OCI-M2 (cell line): ENCODE results near the gene CDH4.

ENCODE experiments used
- DNase-seq: peaks from one replicate; lab custom pipeline; 2025; ENCODE audit not compliant: unreplicated experiment; lab: John Stamatoyannopoulos, UW

CDH4 gene

DNA sequence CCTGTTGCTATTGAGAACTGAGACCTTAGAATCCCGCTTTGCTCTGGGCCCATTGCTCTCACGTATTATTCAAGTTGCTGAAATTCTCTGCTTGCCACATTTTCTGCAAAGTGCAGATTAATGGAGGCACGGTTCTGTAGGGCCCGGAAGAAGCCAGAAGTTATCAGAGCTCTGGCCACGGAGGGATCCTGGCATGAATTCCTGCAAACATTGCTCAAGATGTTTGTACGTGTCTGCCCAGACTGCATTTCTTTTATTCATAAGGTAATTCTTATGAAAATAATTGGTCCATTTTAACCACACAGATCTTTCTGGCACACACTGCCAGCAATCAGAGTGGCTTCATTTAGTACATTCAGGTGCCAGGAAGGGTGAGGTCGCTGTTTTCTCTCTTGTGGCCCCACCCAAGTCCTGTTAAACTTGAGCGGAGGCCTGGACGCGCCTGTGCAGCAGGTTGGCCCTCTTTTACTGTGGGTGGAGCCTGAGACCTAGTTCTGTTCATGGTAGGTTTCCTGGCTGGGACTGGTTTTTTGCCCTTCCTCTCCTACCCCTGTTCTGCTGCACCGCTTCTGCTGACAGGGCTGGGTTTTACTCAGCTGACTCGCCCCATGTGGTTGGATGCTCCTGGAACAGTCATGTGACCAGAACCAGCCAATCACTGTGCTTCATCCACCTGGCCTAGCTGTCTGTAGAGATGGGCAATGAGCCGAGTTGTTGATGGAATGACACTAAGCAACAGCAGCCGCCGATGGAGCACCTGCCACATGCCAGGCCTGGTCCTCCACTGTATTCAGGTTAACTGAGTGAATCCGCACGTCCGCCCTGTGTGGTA is 230.2 kb downstream of the CDH4 start:
- DNase-seq, result no peak

DNA sequence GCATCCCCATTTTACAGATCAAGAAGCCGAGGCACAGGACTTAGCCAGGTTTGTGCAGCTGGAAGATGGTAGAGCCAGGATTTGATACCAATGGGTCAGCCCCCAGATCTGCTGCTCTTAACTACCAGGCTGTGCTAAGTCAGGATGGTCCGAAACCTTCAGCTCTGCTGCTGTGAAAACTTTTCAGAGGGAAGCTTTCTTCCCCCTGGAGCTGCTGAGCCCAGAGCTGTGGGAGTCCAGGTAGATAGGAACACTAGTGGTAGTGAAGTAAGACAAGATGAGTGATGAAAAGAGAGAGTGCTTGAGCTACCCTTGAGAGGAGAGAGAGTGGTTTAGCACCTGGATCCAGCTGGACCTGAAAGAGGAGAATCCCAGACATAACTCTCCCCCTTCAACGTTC is 230.8 kb downstream of the CDH4 start:
- no peak for DNase-seq

DNA sequence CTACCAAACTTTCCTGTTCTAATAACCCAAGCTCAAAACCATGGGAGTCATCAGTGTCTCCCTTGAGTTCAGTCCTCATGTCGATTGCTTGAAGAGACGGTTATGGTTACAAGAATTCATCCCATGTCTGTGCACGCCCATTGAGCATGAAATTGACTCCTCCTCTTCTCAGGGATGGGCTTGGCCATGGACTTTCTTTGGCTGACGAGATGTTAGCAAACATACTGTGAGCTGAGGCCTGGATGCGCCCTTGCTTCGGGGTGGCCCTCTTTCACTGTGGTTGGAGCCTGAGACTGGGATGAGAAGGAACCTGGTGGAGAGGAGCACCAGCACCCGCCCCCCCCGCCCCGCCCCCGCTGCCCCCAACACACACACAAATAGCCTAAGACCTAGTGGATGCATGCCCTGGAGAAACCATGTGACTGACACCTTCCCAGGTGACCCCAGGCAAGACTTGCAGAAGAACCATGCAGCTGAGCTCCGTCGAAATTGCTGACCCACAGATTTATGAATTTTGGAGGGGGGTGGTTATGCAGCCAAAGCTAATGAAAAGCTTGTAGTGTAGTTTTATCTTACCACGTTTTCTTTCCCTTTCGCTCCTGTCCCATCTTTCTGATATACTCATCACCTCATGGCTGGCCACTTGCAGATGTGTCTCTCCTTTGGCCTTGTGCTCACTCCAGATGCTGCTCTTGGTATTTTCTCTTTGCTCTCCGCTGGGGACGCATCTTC is 231.4 kb downstream of the CDH4 start:
- no peak for DNase-seq

DNA sequence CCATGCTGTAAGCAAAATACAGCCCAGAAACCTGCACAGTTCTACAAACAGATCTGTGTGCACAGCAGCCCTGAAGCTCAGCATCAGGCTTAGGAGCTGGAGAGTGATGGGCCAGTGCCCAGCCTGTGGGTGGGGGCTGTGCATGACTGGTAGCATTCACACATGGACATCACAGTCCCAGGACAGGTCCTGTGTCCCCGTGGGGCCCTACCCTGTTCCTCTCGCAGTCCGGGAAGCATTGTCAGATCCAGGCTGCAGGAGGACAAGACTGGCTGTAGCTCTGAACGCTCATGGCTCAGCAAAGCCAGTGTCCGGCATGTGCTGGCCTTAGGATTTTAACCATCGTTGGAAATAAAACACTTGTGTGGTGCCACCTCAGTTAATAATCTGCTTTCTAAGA is 234.1 kb downstream of the CDH4 start:
- no peak for DNase-seq

GRCh38 chr20:61487346-61487996 is 235.4 kb downstream of the CDH4 start:
- DNase-seq, result no peak

- no peak for DNase-seq
Measured at GRCh38 chr20:61487997-61488371, 235.9 kb downstream of the CDH4 start.

DNA sequence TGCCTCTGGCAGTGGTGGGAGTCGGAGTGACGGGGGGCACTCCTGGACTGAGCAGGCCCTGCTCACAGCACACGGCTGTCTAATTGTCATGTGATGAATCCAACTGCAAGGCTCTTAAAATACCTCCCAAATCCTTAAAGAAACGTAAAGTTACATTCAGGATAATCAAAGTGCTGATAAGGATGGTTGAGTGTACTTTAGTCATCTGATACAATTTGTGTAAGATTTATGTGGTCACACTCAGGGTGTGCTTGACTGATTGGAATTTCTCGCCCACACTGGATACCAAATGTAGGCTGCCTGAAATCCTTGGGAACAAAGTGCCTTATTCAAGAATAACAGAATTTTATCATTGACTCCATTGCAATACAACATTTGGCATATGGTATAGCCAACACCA is 238.7 kb downstream of the CDH4 start:
- DNase-seq, result no peak

- DNase-seq, result no peak
Measured at GRCh38 chr20:61492065-61492464, 240.0 kb downstream of the CDH4 start.

DNA sequence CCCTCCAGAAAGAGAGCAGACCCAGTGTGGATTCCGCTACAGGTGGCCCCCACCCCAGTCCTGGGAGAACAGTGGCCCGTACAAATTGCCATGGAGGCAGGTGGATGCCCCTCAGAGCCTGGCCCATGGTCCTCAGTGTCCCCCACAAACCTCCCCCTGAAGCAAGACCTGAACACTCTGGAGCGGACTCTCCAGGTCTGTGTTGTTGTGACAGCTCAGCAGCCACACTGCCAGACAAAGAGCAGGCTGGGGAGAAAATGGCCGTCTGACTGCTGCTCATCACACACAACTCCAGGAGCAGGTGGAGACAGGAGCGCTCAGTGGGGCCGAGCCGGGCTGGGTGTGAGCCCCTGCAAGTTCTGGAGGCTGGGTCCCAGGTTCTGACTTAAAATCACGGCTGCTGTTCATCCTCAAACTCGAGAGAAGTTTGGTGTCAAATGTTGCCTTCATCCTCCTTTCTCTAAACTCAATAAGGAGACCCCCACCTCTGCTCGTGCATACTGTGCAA is 241.8 kb downstream of the CDH4 start:
- DNase-seq, result no peak

- DNase-seq, result no peak
Measured at GRCh38 chr20:61494763-61495575, 242.9 kb downstream of the CDH4 start.

- no peak for DNase-seq
Measured at GRCh38 chr20:61497029-61497627, 245.1 kb downstream of the CDH4 start.

DNA sequence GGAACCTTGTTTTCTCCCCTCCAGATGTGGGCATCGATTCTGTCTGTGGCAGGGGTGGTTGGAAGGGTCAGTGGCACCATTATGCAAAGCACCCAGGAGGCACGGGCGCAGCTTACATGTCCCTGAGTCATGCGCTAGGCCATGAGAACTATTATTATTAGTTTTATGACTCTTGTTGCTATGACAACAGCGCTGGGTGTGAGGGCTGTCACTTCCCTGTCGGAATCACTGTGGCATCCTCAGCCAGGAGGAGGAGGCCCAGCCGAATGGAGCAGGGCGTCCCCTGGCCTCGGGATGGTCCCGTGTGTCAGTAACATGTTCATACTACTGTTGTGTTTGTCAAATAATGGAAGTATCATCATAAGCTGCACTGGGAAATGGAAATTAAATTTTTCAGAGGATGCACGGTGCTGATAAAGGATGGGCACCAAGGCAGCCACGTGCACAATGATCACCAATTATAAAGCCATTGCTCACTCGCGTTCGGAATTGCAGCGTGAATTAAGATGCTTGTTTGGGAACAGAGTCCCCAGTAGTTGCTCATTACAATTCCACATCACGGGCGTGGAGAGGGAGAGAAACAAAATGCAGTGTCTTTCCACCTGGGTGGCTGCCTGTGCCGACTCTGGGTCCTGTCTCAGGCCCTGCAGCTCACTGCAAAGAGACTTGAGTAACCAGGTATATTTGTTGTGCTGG is 247.9 kb downstream of the CDH4 start:
- no peak for DNase-seq

DNA sequence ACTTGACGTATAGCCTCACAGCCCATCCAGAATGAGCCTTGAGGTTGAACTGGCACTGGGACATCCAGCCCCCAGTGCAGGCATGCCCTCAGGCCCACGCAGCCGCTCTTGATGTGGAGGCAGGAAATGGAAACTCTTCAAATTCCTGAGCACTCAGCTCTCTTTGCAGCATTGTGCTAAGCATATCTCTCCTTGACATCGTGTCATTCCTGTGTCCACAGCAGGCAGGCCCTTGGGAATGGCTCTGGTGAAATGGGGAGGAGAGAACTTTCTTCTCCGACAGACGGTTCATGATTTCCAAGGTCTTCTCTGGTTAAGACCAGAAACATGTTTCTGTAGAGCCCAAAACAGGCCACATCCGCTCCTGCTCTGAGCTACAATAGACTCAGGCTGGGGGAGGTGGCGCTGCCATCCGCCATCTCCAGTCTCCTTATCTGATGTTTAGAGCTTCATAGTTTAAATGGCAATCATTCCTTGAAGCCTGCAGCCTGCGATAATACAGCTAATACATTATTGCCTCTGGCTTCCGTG is 248.8 kb downstream of the CDH4 start:
- no peak for DNase-seq

DNA sequence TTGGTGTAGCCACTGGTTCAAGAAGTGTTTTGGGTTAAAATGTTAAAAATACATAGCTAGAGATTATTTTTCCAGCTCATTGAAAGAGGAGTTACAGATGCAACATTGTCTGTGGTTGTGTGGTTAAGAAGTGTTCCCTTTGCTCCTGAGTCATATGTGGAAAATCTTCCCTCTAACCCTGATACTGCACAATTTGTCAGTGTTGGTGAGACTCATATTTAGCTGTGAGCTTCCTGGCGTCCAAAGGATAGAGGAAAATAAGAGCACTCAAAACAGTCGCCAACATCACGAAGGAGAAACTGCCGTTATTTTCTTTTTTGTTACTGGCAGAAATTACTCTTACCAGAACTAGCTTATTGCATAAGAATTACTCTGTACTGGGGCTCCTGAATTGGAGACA is 250.4 kb downstream of the CDH4 start:
- no peak for DNase-seq

DNA sequence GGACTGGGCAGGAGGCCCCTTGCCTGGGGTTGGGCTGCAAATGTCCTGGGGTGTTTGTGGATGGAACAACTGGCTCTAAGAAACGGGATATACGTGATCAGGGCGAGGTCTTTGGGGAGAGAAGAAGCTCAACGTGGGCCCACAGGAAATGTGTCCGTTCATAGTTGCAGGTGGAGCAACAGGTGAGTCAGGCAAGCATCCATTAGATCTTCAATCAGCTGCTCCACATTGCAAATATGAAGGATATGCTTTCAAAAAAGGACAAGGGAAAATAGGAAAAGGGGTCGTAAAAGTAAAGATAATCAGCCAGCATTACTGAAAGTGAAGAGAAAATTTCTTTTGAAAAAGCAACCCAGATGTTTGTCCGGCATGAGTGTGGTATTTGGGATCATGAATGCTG is 251.0 kb downstream of the CDH4 start:
- DNase-seq, result no peak

GRCh38 chr20:61505508-61505907 is 253.4 kb downstream of the CDH4 start:
- DNase-seq, result no peak

- DNase-seq, result no peak
Measured at GRCh38 chr20:61507778-61508177, 255.7 kb downstream of the CDH4 start.

DNA sequence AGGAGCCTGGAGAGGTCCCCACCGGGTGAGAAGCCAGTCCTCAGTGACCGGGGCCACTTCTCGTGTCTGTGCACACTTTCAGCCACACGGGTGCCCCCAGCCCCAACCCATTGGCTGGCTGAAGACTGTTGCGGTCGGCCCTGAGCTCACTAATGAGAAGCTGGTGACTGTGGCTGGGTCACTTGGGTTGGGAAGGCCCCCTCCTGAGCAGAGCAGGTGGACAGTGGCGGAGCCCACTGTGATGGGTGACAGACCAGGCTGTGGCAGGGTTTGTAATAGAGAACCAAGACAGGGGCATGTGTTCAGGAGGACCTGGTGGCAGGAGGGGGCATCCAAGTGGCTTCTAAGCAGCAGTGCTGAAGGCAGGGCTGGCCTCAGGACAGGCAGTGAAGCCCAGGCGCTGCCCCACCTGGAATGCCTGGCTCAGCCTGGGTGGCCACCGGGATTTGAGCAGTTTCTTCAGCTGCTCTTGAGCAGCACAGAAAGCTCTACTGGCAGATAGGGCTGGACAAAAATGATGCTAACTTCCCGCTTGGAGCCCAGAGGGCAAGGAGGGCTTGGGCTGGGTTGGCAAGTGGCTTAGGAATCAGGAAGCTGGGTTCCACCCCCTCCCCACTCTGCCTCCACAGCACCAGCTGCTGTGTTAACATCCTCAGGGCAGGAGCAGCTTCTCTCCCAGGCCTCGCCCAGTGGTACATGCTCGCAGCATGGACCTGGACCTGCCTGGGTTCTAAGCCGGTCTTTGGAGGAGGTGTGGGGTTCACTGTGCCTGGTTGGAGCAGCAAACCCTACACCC is 256.4 kb downstream of the CDH4 start:
- no peak for DNase-seq

GRCh38 chr20:61510778-61511330 is 258.8 kb downstream of the CDH4 start:
- DNase-seq, result no peak
